ENCODE measurements around the gene UPK1B.

UPK1B gene

GRCh38 chr3:119243712-119244111 lies 70.3 kb downstream of the UPK1B start:
- in situ Hi-C loops (cut with MboI; ENCODE audit: low sequenced_read_pairs, unreplicated experiment) = no loop called here
- TF ChIP-seq, protein P1, sequence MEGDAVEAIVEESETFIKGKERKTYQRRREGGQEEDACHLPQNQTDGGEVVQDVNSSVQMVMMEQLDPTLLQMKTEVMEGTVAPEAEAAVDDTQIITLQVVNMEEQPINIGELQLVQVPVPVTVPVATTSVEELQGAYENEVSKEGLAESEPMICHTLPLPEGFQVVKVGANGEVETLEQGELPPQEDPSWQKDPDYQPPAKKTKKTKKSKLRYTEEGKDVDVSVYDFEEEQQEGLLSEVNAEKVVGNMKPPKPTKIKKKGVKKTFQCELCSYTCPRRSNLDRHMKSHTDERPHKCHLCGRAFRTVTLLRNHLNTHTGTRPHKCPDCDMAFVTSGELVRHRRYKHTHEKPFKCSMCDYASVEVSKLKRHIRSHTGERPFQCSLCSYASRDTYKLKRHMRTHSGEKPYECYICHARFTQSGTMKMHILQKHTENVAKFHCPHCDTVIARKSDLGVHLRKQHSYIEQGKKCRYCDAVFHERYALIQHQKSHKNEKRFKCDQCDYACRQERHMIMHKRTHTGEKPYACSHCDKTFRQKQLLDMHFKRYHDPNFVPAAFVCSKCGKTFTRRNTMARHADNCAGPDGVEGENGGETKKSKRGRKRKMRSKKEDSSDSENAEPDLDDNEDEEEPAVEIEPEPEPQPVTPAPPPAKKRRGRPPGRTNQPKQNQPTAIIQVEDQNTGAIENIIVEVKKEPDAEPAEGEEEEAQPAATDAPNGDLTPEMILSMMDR (IDR thresholded peaks at IDR 0.05; ENCODE audit: borderline replicate concordance, control extremely low read depth, extremely low read depth, insufficient read depth, missing control alignments) = no peak
- DNase-seq (ENCODE audit: low spot score) = no peak

DNA sequence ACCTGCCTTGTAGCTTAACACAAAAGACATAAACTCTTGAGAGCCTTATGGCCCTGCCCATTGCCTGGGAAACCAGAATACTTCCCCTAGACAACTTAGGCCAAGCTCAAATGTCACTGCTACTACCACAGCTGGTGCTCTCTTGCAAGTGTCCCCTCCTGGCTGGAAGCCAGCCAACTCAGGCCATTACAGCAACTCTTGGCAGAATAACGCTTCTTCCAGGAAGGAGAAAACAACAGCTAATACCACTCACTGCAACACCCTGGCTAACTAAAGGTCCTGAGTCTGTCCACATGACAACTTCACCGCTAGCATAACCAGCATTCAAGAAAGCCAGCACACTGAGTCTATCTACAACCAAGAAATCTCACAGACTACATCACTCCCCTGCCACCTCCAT lies 72.4 kb downstream of the UPK1B start:
- in situ Hi-C loops (cut with MboI; ENCODE audit: low sequenced_read_pairs, unreplicated experiment) = no loop called here
- TF ChIP-seq, protein P1 (IDR thresholded peaks at IDR 0.05; ENCODE audit: borderline replicate concordance, control extremely low read depth, extremely low read depth, insufficient read depth, missing control alignments) = no peak
- no peak for DNase-seq (ENCODE audit: low spot score)

All from GM13976 (cell line).